ENCODE results near the gene NPIPB2.

Gene NPIPB2

DNA sequence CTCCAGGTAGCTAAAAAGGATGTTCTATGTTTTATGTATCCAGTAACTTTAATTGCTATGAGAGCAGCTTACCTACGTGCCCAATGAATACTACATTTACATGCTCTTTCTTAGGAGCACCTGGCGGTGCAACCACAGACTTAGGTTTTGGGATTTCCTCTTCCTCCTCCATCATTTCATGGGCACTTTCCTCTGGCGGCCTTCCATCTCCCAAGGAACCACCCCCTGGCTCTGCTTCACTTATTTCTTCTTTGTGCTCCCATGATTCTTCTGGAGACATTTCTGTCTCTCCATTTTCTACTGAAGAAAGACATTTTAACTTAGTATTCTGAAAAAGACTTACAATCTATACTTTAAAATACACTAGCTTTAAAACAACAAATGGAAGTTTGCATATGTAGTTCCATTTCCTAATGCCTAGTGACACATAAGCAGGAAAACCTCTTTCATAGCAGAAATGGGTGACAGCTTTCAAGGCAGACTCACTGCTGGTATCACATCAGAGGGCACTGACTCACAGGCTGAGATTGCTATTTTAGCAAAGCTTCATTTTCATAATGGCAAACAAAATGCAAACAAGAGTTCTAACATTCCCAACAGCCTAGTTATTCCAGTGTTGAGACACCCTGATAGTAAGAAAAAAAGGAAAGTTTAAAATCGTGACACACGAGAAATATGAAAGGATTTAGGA, 45.2 kb downstream of the NPIPB2 start:
- no peak for DNase-seq

- no peak for DNase-seq
These were observed 48.3 kb downstream of the NPIPB2 start for GRCh38 chr16:11893571-11893970.

DNA sequence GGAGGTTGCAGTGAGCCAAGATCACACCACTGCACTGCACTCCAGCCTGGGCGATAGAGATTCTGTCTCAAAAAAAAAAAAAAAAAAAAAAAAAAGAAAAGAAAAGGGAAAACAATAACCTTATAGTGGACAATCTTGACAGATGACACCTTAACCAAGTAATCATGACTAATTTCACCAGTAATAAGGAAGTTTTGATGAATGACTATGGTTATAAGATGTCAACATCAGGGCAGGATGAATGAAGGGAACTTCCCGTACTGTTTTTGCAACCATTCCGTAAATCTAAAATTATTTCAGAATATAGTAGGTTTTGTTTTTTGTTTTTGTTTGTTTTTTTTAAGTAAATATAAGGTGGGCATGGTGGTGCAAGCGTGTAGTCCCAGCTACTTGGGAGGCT, 49.1 kb downstream of the NPIPB2 start:
- no peak for DNase-seq

DNA sequence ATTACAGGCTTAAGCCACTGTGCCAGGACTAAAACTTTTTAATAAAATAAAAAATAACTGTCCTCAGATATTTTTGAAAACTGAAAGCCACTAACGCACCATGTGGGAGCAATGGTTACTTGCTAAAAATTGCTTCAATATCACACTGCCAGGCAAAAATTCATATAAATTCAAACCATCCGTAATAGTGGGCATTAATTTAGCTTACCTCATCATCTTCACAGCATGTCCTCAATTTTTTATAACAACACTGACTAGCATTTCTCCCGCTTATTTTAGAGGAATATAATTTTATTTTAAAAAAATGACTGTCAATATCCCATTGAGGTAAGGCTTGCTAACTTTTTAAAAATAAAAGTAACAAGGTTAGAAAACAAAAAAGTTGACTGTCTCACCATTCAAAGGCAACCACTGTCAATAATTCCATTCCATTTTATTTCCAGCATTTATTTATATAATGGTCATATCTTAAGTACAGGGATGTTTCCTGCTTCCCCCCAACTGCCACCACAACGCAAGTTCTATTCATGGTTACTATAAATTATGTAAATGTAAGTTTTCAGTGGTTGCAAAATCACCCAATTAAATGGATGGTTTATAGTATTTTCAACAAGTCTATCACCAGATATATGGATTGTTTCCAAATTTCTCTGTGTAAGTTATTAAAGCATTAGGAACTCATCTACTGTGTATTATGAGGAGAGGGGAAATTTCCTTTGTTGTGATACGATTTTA, 51.4 kb downstream of the NPIPB2 start:
- DNase-seq: no peak

DNA sequence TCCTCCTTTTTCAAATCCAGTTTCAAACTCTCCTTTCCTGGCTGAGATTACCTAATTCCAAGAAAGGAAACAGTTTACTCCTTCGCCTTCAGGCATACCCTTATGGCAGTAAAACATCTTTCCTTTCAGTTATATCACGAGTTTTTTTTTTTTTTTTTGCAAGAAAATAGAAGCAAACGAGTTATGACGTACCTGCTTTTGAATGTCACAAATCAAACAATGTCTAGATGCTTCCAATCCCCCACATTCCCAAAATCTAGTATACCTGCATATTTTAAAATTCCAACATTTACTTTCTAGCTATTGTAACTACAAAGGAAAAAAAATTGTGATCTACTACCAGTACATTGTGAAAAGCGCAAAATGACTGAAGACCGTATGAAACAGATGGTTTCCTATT, 55.0 kb downstream of the NPIPB2 start:
- DNase-seq: no peak

GRCh38 chr16:11884035-11884434, 57.8 kb downstream of the NPIPB2 start:
- no peak for DNase-seq

DNA sequence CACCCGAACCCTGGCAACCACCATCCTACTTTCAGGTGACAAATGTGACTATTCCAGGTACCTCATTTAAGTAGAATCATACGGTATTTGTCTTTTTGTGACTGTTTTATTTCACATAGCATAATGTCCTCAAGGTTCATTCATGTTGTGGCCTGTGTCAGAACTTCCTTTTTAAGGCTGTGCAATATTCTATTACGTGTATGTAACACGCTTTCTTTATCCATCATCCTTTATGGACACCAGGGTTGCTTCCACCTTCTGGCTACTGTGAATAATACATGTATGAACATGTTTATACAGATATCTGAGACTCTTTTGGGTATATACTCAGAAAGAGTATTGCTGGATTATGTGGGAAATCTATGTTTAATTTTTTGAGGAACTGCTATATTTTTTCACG, 61.8 kb downstream of the NPIPB2 start:
- DNase-seq: no peak

- DNase-seq: no peak
These were observed 64.5 kb downstream of the NPIPB2 start for GRCh38 chr16:11877374-11877773.
